ENCODE measurements around the gene NLGN4Y.

DNA sequence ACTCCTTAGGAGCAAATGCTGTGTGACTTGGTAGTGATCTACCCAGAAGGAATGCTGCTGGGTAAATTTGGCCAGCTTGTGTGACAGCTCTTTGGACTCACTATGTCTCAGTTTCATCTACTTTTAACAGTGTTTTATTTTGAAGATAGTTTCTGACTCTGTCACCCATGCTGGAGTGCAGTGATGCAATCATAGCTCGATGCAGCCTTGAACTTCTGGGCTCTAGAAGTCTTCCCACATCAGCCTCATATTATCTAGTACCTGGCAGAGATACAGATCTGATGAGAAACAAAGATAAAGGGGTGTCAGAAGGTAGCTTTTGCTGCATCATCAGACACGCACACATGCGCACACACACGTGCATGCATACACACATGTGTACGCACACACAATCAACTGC lies 19.2 kb downstream of the NLGN4Y start:
- TF ChIP-seq, protein P1, sequence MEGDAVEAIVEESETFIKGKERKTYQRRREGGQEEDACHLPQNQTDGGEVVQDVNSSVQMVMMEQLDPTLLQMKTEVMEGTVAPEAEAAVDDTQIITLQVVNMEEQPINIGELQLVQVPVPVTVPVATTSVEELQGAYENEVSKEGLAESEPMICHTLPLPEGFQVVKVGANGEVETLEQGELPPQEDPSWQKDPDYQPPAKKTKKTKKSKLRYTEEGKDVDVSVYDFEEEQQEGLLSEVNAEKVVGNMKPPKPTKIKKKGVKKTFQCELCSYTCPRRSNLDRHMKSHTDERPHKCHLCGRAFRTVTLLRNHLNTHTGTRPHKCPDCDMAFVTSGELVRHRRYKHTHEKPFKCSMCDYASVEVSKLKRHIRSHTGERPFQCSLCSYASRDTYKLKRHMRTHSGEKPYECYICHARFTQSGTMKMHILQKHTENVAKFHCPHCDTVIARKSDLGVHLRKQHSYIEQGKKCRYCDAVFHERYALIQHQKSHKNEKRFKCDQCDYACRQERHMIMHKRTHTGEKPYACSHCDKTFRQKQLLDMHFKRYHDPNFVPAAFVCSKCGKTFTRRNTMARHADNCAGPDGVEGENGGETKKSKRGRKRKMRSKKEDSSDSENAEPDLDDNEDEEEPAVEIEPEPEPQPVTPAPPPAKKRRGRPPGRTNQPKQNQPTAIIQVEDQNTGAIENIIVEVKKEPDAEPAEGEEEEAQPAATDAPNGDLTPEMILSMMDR (IDR thresholded peaks at IDR 0.05), result no peak
- TF ChIP-seq, protein P2, sequence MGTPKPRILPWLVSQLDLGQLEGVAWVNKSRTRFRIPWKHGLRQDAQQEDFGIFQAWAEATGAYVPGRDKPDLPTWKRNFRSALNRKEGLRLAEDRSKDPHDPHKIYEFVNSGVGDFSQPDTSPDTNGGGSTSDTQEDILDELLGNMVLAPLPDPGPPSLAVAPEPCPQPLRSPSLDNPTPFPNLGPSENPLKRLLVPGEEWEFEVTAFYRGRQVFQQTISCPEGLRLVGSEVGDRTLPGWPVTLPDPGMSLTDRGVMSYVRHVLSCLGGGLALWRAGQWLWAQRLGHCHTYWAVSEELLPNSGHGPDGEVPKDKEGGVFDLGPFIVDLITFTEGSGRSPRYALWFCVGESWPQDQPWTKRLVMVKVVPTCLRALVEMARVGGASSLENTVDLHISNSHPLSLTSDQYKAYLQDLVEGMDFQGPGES (IDR thresholded peaks at IDR 0.05; ENCODE audit: low read depth, low read length), result no peak
- TF ChIP-seq MEF2A (IDR thresholded peaks at IDR 0.05; ENCODE audit: borderline replicate concordance, low read depth) (no peak), EP300 (IDR thresholded peaks at IDR 0.05; ENCODE audit: borderline replicate concordance in 1 of 2, low read depth in 1 of 2, low read length in 1 of 2) (no peak), SIN3A (IDR thresholded peaks at IDR 0.05; ENCODE audit: borderline replicate concordance, low read depth, low read length) (no peak), MAX (IDR thresholded peaks at IDR 0.05; ENCODE audit: low read depth) (no peak), JUND (IDR thresholded peaks at IDR 0.05) (no peak), GATA2 (CRISPR knock-in tag; IDR thresholded peaks at IDR 0.05) (no peak)
